VCaP (cell line): Measurements from ENCODE around the gene GPHN.
"Not testable (repeated sequence)": the region's sequence is repeated elsewhere in the genome, so short reads cannot be mapped to it uniquely, and the experiment has no call there.

Source experiments
- H3K27ac ChIP-seq: fragments of 450-650 bp; 2 replicates; pipeline ENCODE4 v1.5.1; 2017
- CTCF ChIP-seq: fragments of 450-650 bp; conservative IDR thresholded peaks from 2 replicates; pipeline ENCODE4 v1.5.1; 2017; ENCODE audit warnings: mild to moderate bottlenecking, moderate library complexity

Gene GPHN

GRCh38 chr14:66677780-66678179 lies 169.8 kb downstream of the GPHN start:
- H3K27ac ChIP-seq, result no peak overlapping the region
- no peak for TF ChIP-seq CTCF

- H3K27ac ChIP-seq, result no peak overlapping the region
- TF ChIP-seq CTCF, result no peak
Observed at GRCh38 chr14:66680216-66680615, 172.3 kb downstream of the GPHN start.

- TF ChIP-seq CTCF, result no peak
- no peak overlapping the region for H3K27ac ChIP-seq
Observed at GRCh38 chr14:66696326-66696725, 188.4 kb downstream of the GPHN start.

GRCh38 chr14:66698503-66698902 lies 190.6 kb downstream of the GPHN start:
- no peak for TF ChIP-seq CTCF
- no peak overlapping the region for H3K27ac ChIP-seq

GRCh38 chr14:66701813-66702212 lies 193.9 kb downstream of the GPHN start:
- TF ChIP-seq CTCF, result no peak
- H3K27ac ChIP-seq, result no peak overlapping the region

GRCh38 chr14:66708267-66708666 lies 200.3 kb downstream of the GPHN start:
- no peak for TF ChIP-seq CTCF

GRCh38 chr14:66709291-66709690 lies 201.3 kb downstream of the GPHN start:
- no peak for TF ChIP-seq CTCF
- no peak overlapping the region for H3K27ac ChIP-seq

More at GRCh38 chr14:66708267-66708666, 200.3 kb downstream of the GPHN start:
- no peak overlapping the region for H3K27ac ChIP-seq

GRCh38 chr14:66714291-66714690 lies 206.3 kb downstream of the GPHN start:
- H3K27ac ChIP-seq, result not testable (repeated sequence)

GRCh38 chr14:66715313-66715712 lies 207.4 kb downstream of the GPHN start:
- not testable (repeated sequence) for H3K27ac ChIP-seq
